ENCODE measurements around the gene PGGHG. TPM values are rescaled to one million over a fixed set of nuclear protein-coding genes. Genes with fewer than 3 reads are reported as not detected.

PGGHG gene
- total RNA-seq, 1 donor from 2014 or later: 2.6 TPM

DNA sequence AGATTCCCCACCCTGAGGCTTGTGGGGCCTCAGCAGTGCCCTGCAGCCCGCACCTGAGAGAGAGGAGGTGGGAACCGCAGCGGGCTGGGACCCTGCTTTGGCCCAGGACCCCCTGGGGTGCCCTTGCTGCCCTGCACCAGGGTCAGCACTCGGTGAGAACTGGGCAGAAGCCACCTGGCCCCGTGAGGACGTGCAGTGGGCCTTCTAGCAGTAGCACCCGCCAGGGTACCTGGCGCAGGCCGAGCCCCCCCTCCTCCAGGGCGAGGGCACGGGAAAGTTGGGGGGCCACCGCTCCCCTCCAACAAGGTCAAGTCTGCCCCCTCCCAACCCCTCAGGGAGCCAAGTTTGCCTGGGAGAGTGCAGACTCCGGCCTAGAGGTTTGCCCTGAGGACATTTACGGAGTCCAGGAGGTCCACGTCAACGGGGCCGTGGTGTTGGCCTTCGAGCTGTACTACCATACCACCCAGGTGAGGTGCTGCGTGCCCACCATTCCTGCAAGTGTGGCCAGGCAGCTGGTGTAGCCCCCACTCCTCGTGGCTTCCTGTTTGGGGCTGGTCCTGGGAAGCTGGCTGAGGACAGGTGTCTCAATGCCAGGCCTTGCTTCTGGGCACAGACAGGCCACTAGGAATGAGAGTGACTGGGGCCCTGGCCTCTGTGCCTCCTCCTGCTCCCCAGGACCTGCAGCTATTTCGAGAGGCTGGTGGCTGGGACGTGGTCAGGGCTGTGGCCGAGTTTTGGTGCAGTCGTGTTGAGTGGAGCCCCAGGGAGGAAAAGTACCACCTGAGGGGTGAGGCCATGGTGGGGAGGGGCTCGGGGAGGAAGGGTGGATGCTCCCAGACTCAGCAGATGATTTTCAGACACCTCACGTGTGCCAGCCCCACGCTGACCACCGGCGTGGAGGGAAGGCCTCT lies 3.5 kb downstream of the PGGHG start:
- Histone ChIP-seq H3K27me3 (ENCODE audit: control insufficient read depth in 3 of 3, insufficient read depth in 3 of 3, low read length in 3 of 3) (peaks cover 24 to 30% (median 24%) of the 10 kb centered on the region in 3 donors), H3K36me3 (ENCODE audit: control insufficient read depth in 3 of 3, insufficient read depth in 3 of 3, low read length in 3 of 3) (peaks cover 0 to 2% (median 0%) of the 10 kb centered on the region in 3 donors), H3K9me3 (ENCODE audit: control insufficient read depth in 3 of 3, low read length in 3 of 3) (no peaks in the 10 kb centered on the region), H3K9ac (ENCODE audit: low read depth in 1 of 3, low read length in 3 of 3) (no peak overlapping the region), H3K27ac (ENCODE audit: low read depth, low read length) (no peak overlapping the region), H3K4me1 (ENCODE audit: control insufficient read depth in 3 of 3, insufficient read depth in 3 of 3, low read length in 3 of 3) (peaks cover 3 to 24% (median 13%) of the 10 kb centered on the region in 3 donors), H3K4me3 (ENCODE audit: low read length in 3 of 3) (no peak overlapping the region)

DNA sequence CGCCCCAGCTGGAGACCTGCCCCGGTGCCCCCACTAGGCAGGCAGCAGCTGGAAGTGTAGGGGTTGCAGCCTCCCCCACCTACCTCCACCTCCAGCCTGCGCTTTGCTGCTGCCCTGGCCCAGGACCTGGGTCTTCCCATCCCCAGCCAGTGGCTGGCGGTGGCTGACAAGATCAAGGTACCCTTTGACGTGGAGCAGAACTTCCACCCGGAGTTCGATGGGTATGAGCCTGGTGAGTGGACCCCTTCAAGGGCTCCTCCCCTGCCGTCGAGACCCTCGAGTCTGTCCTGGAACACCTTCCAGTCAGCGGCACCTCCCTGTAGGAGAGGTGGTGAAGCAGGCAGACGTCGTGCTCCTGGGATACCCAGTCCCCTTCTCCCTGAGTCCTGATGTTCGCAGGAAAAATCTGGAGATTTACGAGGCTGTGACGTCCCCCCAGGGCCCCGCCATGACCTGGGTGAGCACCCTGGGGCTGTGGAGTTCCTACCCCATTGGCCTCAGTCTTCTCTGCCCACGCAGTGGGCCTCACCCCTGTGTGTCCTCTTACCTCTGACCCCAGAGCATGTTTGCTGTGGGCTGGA lies 4.4 kb downstream of the PGGHG start:
- Histone ChIP-seq H3K9ac (ENCODE audit: low read depth in 1 of 3, low read length in 3 of 3) (no peak overlapping the region), H3K27ac (ENCODE audit: low read depth, low read length) (no peak overlapping the region), H3K4me1 (ENCODE audit: control insufficient read depth in 3 of 3, insufficient read depth in 3 of 3, low read length in 3 of 3) (peaks cover 3 to 22% (median 11%) of the 10 kb centered on the region in 3 donors), H3K36me3 (ENCODE audit: control insufficient read depth in 3 of 3, insufficient read depth in 3 of 3, low read length in 3 of 3) (peaks cover 0 to 2% (median 0%) of the 10 kb centered on the region in 3 donors), H3K27me3 (ENCODE audit: control insufficient read depth in 3 of 3, insufficient read depth in 3 of 3, low read length in 3 of 3) (peaks cover 15 to 28% (median 17%) of the 10 kb centered on the region in 3 donors), H3K4me3 (ENCODE audit: low read length in 3 of 3) (no peak overlapping the region), H3K9me3 (ENCODE audit: control insufficient read depth in 3 of 3, low read length in 3 of 3) (no peaks in the 10 kb centered on the region)

DNA sequence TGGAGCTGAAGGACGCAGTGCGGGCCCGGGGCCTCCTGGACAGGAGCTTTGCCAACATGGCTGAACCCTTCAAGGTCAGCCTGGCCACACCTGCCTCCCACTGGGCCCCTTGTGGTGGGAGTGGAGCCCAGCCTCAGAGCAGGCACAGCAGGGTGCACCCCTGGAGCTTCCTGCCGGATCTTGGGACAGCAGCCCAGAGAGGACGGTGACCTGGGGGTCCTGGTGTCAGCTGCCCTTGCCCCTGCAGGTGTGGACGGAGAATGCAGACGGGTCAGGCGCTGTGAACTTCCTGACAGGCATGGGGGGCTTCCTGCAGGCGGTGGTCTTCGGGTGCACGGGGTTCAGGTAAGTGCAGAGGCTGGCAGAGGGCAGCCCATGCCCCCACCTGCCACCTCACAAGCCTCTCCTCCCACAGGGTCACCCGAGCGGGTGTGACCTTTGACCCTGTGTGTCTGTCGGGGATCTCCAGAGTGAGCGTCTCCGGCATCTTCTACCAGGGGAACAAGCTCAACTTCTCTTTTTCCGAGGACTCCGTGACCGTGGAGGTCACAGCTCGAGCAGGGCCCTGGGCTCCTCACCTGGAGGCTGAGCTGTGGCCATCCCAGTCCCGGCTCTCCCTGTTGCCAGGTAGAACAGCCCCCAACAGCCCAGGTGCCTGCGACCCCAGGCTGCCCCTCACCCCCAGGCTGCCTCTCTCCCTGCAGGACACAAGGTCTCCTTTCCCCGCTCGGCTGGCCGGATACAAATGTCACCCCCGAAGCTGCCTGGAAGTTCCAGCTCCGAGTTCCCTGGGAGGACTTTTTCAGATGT lies 5.1 kb downstream of the PGGHG start:
- Histone ChIP-seq H3K9me3 (ENCODE audit: control insufficient read depth in 3 of 3, low read length in 3 of 3) (no peaks in the 10 kb centered on the region), H3K4me1 (ENCODE audit: control insufficient read depth in 3 of 3, insufficient read depth in 3 of 3, low read length in 3 of 3) (peaks cover 3 to 21% (median 11%) of the 10 kb centered on the region in 3 donors), H3K27me3 (ENCODE audit: control insufficient read depth in 3 of 3, insufficient read depth in 3 of 3, low read length in 3 of 3) (peaks cover 14 to 32% (median 22%) of the 10 kb centered on the region in 3 donors), H3K36me3 (ENCODE audit: control insufficient read depth in 3 of 3, insufficient read depth in 3 of 3, low read length in 3 of 3) (peaks cover 0 to 2% (median 0%) of the 10 kb centered on the region in 3 donors), H3K27ac (ENCODE audit: low read depth, low read length) (no peak overlapping the region), H3K4me3 (ENCODE audit: low read length in 3 of 3) (no peak overlapping the region), H3K9ac (ENCODE audit: low read depth in 1 of 3, low read length in 3 of 3) (no peak overlapping the region)

DNA sequence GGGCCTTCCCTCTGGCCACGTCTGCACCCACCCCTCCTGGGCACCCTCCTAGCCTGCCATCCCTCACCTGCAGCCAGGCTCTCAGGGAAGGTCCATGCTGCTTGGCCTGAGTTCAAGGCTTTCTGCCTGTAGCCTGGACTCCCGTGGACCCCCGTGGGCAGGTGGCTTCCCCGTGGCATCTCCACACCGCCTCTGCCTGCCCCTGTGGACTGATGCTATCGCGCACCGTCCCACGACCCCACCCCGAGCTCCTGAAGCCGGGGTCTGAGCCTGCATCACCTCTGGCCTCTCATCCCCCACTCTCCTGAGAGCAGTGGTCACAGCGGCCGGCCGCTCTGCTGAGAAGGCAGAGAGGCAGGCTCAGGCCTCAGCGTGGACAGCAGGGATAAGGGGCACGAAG lies 5.9 kb downstream of the PGGHG start:
- H3K4me3 ChIP-seq (ENCODE audit: low read length in 3 of 3): no peak overlapping the region
- no peak overlapping the region for H3K9ac ChIP-seq (ENCODE audit: low read depth in 1 of 3, low read length in 3 of 3)

DNA sequence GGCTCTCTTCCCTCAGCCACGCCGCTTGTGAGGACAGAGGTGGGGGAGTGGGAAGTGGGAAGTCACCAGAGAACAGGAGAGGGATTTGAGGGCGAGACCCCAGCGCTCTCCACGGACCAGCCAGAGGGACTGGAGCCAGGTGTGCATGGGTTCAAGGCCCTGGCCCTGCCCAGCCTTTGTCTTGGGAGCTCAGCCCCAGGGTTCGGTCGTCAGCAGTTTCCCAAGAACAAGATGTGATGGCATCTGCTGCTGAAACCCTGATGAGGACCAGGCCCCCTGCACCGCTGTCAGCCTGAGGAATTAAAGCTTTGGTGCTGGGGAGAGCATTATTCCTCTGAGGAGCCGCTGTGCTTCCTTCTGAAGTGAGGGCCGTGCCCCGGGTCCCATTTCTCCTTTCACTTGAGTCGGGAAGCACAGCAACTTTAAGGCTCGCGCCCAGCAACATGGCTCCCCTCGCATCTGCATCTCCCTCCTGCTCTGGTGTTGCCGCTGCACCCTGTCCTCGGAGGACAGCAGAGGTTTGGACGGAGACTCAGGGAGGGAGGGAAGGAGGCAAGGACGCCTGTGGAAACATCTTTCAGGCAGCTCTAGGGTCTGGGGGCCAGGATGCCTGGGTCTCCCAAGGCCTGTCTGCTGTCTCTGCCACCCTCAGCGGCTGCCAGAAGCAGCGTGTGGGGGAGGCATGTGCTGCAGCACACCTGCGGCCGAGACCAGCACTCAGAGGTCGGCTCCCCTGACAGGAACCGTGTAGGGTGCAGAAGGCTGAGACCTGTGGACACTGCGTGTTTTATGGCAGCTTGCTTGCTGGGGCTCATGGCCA lies 6.6 kb downstream of the PGGHG start:
- Histone ChIP-seq H3K4me1 (ENCODE audit: control insufficient read depth in 3 of 3, insufficient read depth in 3 of 3, low read length in 3 of 3) (peaks cover 3 to 11% (median 7%) of the 10 kb centered on the region in 3 donors), H3K9me3 (ENCODE audit: control insufficient read depth in 3 of 3, low read length in 3 of 3) (no peaks in the 10 kb centered on the region), H3K27me3 (ENCODE audit: control insufficient read depth in 3 of 3, insufficient read depth in 3 of 3, low read length in 3 of 3) (peaks cover 15 to 33% (median 33%) of the 10 kb centered on the region in 3 donors), H3K27ac (ENCODE audit: low read depth, low read length) (no peak overlapping the region), H3K36me3 (ENCODE audit: control insufficient read depth in 3 of 3, insufficient read depth in 3 of 3, low read length in 3 of 3) (peaks cover 0 to 2% (median 0%) of the 10 kb centered on the region in 3 donors), H3K4me3 (ENCODE audit: low read length in 3 of 3) (no peak overlapping the region), H3K9ac (ENCODE audit: low read depth in 1 of 3, low read length in 3 of 3) (no peak overlapping the region)

More for the DNA sequence above, 5.9 kb downstream of the PGGHG start:
- Histone ChIP-seq H3K27ac (ENCODE audit: low read depth, low read length) (no peak overlapping the region), H3K36me3 (ENCODE audit: control insufficient read depth in 3 of 3, insufficient read depth in 3 of 3, low read length in 3 of 3) (peaks cover 0 to 2% (median 0%) of the 10 kb centered on the region in 3 donors), H3K4me1 (ENCODE audit: control insufficient read depth in 3 of 3, insufficient read depth in 3 of 3, low read length in 3 of 3) (peaks cover 3 to 18% (median 7%) of the 10 kb centered on the region in 3 donors), H3K9me3 (ENCODE audit: control insufficient read depth in 3 of 3, low read length in 3 of 3) (no peaks in the 10 kb centered on the region), H3K27me3 (ENCODE audit: control insufficient read depth in 3 of 3, insufficient read depth in 3 of 3, low read length in 3 of 3) (peaks cover 10 to 33% (median 27%) of the 10 kb centered on the region in 3 donors)

DNA sequence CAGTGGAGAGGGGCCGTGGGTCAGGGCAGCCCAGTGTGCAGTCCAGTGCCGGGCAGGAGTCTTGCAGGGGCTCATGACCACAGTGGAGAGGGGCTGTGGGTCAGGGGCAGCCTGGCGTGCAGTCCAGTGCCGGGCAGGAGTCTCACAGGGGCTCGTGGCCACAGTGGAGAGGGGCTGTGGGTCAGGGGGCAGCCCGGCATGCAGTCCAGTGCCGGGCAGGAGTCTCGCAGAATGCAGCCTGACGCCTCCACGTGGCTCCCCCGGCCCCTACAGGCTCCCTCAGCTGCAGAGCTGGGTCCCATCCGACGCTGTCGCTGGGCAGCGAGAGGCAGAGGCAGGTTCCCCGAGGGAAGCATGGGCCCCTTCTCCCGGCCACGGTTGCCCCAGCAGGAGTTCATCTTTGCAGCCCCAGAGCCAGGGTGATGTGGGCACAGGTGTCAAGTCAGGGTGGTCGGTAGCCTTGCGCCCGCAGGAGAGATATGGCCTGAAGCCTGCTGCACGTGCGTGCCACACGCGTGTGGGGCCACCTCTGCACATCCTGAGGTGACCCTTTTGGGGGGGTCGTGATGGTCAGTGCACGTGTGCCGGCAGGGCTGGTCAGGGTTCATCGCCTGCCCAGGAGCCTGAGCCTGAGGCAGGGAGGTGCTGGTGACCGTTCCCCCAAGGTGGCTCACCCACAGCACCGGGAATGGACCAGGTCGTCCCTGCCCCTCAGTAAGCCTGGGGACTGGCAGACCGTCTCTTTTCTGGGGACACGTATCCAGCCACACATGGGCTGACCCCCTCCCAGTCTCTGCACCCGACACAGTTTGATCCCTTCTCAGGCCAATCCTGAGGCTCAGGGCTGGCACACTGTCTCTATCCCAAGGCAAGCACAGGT lies 7.5 kb downstream of the PGGHG start:
- Histone ChIP-seq H3K4me1 (ENCODE audit: control insufficient read depth in 3 of 3, insufficient read depth in 3 of 3, low read length in 3 of 3) (peaks cover 3 to 11% (median 7%) of the 10 kb centered on the region in 3 donors), H3K36me3 (ENCODE audit: control insufficient read depth in 3 of 3, insufficient read depth in 3 of 3, low read length in 3 of 3) (peaks cover 0 to 2% (median 0%) of the 10 kb centered on the region in 3 donors), H3K27ac (ENCODE audit: low read depth, low read length) (no peak overlapping the region), H3K27me3 (ENCODE audit: control insufficient read depth in 3 of 3, insufficient read depth in 3 of 3, low read length in 3 of 3) (peaks cover 18 to 34% (median 33%) of the 10 kb centered on the region in 3 donors), H3K4me3 (ENCODE audit: low read length in 3 of 3) (no peak overlapping the region), H3K9me3 (ENCODE audit: control insufficient read depth in 3 of 3, low read length in 3 of 3) (no peaks in the 10 kb centered on the region), H3K9ac (ENCODE audit: low read depth in 1 of 3, low read length in 3 of 3) (no peak overlapping the region)

DNA sequence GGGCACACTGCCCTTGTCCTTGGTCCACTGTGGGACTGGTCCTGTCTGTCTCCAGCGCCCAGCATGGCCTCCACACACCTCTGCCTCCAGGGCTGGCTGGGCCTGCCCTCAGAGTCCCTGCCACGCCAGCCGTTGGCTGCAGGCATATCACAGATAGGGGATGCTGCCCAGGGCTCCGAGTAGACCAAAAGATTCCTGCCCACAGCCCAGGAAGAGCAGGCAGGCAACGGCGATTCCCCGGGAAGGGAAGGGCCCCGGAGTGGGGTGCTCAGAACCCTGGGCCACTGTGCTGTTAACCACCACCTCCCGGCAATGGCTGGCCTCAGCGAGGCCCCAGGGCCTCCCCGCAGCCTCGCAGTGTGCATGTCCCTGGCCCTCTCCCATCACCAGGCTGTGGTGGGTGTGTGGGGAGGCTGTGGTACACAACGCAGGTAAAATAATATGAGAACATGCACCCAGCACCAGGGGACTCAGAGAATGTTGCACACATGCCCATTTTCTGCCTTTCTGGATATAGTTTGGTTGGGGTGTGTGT lies 8.2 kb downstream of the PGGHG start:
- Histone ChIP-seq H3K4me1 (ENCODE audit: control insufficient read depth in 3 of 3, insufficient read depth in 3 of 3, low read length in 3 of 3) (peaks cover 3 to 11% (median 7%) of the 10 kb centered on the region in 3 donors), H3K4me3 (ENCODE audit: low read length in 3 of 3) (no peak overlapping the region), H3K36me3 (ENCODE audit: control insufficient read depth in 3 of 3, insufficient read depth in 3 of 3, low read length in 3 of 3) (peaks cover 0 to 2% (median 0%) of the 10 kb centered on the region in 3 donors), H3K27me3 (ENCODE audit: control insufficient read depth in 3 of 3, insufficient read depth in 3 of 3, low read length in 3 of 3) (peaks cover 18 to 34% (median 33%) of the 10 kb centered on the region in 3 donors), H3K9ac (ENCODE audit: low read depth in 1 of 3, low read length in 3 of 3) (no peak overlapping the region), H3K9me3 (ENCODE audit: control insufficient read depth in 3 of 3, low read length in 3 of 3) (no peaks in the 10 kb centered on the region), H3K27ac (ENCODE audit: low read depth, low read length) (no peak overlapping the region)

DNA sequence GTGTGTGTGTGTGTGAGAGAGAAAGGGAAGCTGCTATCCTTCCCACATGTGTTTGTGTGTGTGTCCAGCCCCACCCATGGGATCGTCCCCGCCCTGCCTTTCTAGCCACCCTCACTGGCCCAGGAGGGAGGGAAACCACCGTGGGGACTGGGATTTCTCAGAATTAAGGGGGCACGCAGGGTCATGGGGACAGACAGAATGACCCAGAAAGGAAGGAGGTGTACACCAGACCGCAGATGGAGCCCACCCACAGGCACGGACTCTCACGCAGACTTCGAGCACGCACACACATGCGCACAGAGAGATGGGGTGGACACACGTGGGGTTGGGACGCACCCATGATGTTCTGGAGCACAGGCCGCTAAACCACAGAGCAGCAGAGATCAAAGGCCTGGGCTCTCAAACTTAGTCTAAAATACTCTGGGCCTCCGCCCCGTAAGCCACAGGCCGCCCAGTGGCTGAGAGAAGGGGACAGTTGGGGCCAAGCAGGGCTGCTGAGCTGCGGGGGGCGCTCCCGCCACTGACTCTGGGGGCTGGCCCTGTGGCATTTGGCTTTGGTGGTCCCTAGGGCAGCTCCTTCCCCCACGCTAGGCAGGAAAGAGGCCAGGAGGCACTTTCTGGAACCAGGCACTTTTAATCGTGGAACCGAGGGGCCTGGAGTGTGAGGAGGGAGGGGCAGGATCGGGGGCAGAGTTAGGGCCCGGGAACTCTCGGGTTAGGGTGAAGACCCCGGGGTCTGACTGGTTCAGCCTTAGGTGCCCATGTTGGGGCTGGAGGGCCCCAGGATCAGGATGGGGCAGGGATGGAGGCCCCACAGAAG lies 8.9 kb downstream of the PGGHG start:
- Histone ChIP-seq H3K9me3 (ENCODE audit: control insufficient read depth in 3 of 3, low read length in 3 of 3) (no peaks in the 10 kb centered on the region), H3K27me3 (ENCODE audit: control insufficient read depth in 3 of 3, insufficient read depth in 3 of 3, low read length in 3 of 3) (peaks cover 18 to 34% (median 33%) of the 10 kb centered on the region in 3 donors), H3K4me1 (ENCODE audit: control insufficient read depth in 3 of 3, insufficient read depth in 3 of 3, low read length in 3 of 3) (peaks cover 3 to 11% (median 7%) of the 10 kb centered on the region in 3 donors), H3K36me3 (ENCODE audit: control insufficient read depth in 3 of 3, insufficient read depth in 3 of 3, low read length in 3 of 3) (peaks cover 0 to 2% (median 0%) of the 10 kb centered on the region in 3 donors), H3K4me3 (ENCODE audit: low read length in 3 of 3) (no peak overlapping the region), H3K9ac (ENCODE audit: low read depth in 1 of 3, low read length in 3 of 3) (no peak overlapping the region), H3K27ac (ENCODE audit: low read depth, low read length) (no peak overlapping the region)
